HepG2 (cell line): ENCODE data around the gene STX1B. TPM values are rescaled to one million over a fixed set of nuclear protein-coding genes. Genes with fewer than 3 reads are reported as not detected.
A peak's percentile ranks its signal among the peaks of the same experiment; 100 is the strongest.

Source experiments
- CENPBD1 ChIP-seq: sonication (generic); formaldehyde crosslinking; IDR thresholded peaks from 2 replicates; pipeline ENCODE4 v1.8.0; 2022; ENCODE audit warnings: missing genetic modification reagents, low read depth, mild to moderate bottlenecking, borderline replicate concordance
- GABPB1 ChIP-seq: IDR thresholded peaks from 2 replicates; pipeline ENCODE4 v1.6.1; 2016; ENCODE audit warnings: mild to moderate bottlenecking, missing genetic modification reagents, moderate library complexity, missing compliant biosample characterization
- HNF1B ChIP-seq: sonication (generic); formaldehyde crosslinking; IDR thresholded peaks from 2 replicates; pipeline ENCODE4 v1.5.1; 2020; ENCODE audit warnings: mild to moderate bottlenecking, moderate library complexity, missing genetic modification reagents
- MTA1 ChIP-seq: sonication (generic); formaldehyde crosslinking; IDR thresholded peaks from 2 replicates; pipeline ENCODE4 v1.4.0; 2020; ENCODE audit warnings: missing genetic modification reagents, mild to moderate bottlenecking, borderline replicate concordance
- PAF1 ChIP-seq: IDR thresholded peaks from 2 replicates; pipeline ENCODE4 v1.6.1; 2016; ENCODE audit warnings: missing genetic modification reagents, missing compliant biosample characterization
- RARA ChIP-seq: IDR thresholded peaks from 2 replicates; pipeline ENCODE4 v1.6.1; 2016; ENCODE audit warnings: missing genetic modification reagents, missing compliant biosample characterization
- TEAD3 ChIP-seq: optimal IDR thresholded peaks from 2 replicates; pipeline ENCODE3; 2016; ENCODE audit warnings: borderline replicate concordance
- TRAFD1 ChIP-seq: sonication (generic); formaldehyde crosslinking; IDR thresholded peaks from 2 replicates; pipeline ENCODE4 v1.5.1; 2020; ENCODE audit warnings: missing genetic modification reagents, mild to moderate bottlenecking, borderline replicate concordance
- ZNF121 ChIP-seq: sonication (generic); formaldehyde crosslinking; IDR thresholded peaks from 2 replicates; pipeline ENCODE4 v1.5.0; 2020; ENCODE audit warnings: mild to moderate bottlenecking, missing genetic modification reagents
- ZNF160 ChIP-seq: sonication (generic); formaldehyde crosslinking; IDR thresholded peaks from 2 replicates; pipeline ENCODE4 v1.8.0; 2022; ENCODE audit warnings: mild to moderate bottlenecking, inconsistent platforms, missing genetic modification reagents
- ZNF564 ChIP-seq: sonication (generic); formaldehyde crosslinking; IDR thresholded peaks from 2 replicates; pipeline ENCODE4 v1.8.1; 2023; ENCODE audit warnings: mild to moderate bottlenecking, missing genetic modification reagents
- ZNF747 ChIP-seq: sonication (generic); formaldehyde crosslinking; IDR thresholded peaks from 2 replicates; pipeline ENCODE4 v1.8.1; 2023; ENCODE audit warnings: missing genetic modification reagents, mild to moderate bottlenecking, borderline replicate concordance
- ZNF781 ChIP-seq: sonication (generic); formaldehyde crosslinking; IDR thresholded peaks from 2 replicates; pipeline ENCODE4 v1.5.1; 2020; ENCODE audit warnings: borderline replicate concordance, mild to moderate bottlenecking, missing genetic modification reagents; ENCODE audit errors: not compliant biosample characterization
- ZNF878 ChIP-seq: sonication (generic); formaldehyde crosslinking; IDR thresholded peaks from 2 replicates; pipeline ENCODE4 v1.8.1; 2023; ENCODE audit warnings: mild to moderate bottlenecking, missing genetic modification reagents, moderate library complexity
- ZSCAN20 ChIP-seq: sonication (generic); formaldehyde crosslinking; IDR thresholded peaks from 2 replicates; pipeline ENCODE4 v1.4.0; 2020; ENCODE audit warnings: missing genetic modification reagents, mild to moderate bottlenecking, borderline replicate concordance
- polyA plus RNA-seq, 8 experiments: library from polyadenylated mRNA; depleted of rRNA in 3 of 8; stranded (reverse) in 7 of 8; unstranded in 1 of 8; fragments of >200 nt; fragmentation: Illumina TruSeq in 4 of 8; extraction: Trizol in 4 of 8; gene quantifications; 2 replicates each; pipeline versions ENCODE4 v1.2.1 to v1.2.3, GENCODE V29; 2011 to 2016; ENCODE audit warnings: low read depth in 4 of 8, missing spikeins in 1 of 8, mixed read lengths in 1 of 8; ENCODE audit not compliant: insufficient read depth in 1 of 8
- total RNA-seq, 5 experiments: library from RNA; depleted of rRNA; stranded (reverse); fragments of >200 nt; fragmentation: Illumina TruSeq; extraction: Trizol; gene quantifications; 2 replicates each; pipeline ENCODE4 v1.2.3, GENCODE V29; 2016; ENCODE audit warnings: low read depth in 1 of 5
- TF ChIP-seq, protein P1 (sequence below): sonication (generic); formaldehyde crosslinking; IDR thresholded peaks from 2 replicates; pipeline ENCODE4 v1.5.0; 2020; ENCODE audit warnings: mild to moderate bottlenecking, missing genetic modification reagents, borderline replicate concordance
- TF ChIP-seq, protein P2 (sequence below): IDR thresholded peaks from 2 replicates; pipeline ENCODE4 v1.6.1; 2012; ENCODE audit warnings: low read length, improper control_type of control experiment

Gene STX1B
- total and polyA plus RNA-seq, 2 of the 13 experiments (the other 11 are each of a cell fraction or from before 2014, with no cell fraction given) = 2.1 to 3.0 TPM

DNA sequence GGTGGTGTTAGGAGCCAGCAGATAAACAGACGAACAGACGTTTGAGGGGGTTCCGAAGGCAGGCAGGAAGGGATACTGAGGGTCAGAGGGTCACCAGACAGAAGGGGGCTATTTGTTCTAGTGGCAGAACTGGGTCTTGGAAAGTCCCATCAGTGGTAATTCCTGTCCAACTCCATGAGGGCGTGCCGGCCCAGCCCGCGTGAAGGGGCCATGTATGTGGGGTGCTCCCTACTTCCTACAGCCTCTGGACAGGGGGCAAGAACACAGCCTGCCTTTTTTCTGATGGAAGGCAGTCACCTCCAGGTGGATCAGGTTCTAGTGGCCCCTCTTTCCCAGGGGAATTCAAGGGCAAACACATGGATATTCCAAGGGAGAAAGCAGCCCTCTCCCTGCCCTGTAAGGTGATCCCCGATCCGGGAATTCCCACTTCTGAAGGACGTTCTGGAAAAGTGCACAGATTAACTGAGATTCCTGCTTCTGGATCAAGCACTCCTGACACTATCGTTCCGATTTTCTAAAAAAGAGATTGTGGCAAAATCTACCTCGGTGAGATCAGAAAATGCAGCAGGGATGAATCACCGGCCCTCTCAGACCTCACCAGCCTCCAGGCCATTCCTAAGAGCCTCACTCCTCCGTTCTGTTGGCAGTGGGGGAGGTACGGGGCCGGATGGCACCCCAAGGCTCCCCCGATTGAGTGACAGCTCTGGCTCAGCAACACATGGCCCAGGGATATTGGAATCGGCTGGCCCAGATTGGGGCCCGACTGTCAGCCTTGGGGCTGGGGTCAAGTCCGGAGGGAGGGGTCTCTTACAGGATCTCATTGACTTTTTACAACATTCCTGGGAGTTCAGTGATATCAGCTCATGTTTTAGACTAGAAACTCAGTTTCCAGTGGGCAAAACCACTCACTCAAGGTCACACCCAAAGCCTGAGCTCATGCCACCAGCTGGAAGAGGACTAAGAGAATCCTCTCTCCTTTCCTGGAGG, 12.4 kb downstream of the STX1B start (continued):
- TF ChIP-seq, protein P1, sequence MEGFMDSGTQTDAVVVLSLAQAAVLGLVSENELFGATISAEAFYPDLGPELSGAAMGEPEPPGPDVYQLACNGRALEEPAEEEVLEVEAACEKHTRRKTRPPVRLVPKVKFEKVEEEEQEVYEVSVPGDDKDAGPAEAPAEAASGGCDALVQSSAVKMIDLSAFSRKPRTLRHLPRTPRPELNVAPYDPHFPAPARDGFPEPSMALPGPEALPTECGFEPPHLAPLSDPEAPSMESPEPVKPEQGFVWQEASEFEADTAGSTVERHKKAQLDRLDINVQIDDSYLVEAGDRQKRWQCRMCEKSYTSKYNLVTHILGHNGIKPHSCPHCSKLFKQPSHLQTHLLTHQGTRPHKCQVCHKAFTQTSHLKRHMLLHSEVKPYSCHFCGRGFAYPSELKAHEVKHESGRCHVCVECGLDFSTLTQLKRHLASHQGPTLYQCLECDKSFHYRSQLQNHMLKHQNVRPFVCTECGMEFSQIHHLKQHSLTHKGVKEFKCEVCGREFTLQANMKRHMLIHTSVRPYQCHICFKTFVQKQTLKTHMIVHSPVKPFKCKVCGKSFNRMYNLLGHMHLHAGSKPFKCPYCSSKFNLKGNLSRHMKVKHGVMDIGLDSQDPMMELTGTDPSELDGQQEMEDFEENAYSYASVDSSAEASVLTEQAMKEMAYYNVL (CRISPR knock-in tag) = peak; percentile 36; the same call in 1 of the 2 replicates
- 0 out of 2 replicates have a peak, but pooled peaks have one; percentile 77 for TF ChIP-seq PAF1
- peak; percentile 16; the same call in 1 of the 2 replicates for TF ChIP-seq ZNF160 (CRISPR knock-in tag)
- 0 out of 2 replicates have a peak, but pooled peaks have one; percentile 20 for TF ChIP-seq GABPB1
- TF ChIP-seq ZNF121 (CRISPR knock-in tag) = peak; percentile 44; the same call in 1 of the 2 replicates
- TF ChIP-seq ZNF781 = no peak
- TF ChIP-seq TEAD3 (CRISPR knock-in tag) = peak; percentile 46
- TF ChIP-seq RARA (CRISPR knock-in tag) = peak; percentile 24
- 0 out of 2 replicates have a peak, but pooled peaks have one; percentile 19 for TF ChIP-seq HNF1B (CRISPR knock-in tag)
- no peak for TF ChIP-seq TRAFD1
- TF ChIP-seq, protein P2, sequence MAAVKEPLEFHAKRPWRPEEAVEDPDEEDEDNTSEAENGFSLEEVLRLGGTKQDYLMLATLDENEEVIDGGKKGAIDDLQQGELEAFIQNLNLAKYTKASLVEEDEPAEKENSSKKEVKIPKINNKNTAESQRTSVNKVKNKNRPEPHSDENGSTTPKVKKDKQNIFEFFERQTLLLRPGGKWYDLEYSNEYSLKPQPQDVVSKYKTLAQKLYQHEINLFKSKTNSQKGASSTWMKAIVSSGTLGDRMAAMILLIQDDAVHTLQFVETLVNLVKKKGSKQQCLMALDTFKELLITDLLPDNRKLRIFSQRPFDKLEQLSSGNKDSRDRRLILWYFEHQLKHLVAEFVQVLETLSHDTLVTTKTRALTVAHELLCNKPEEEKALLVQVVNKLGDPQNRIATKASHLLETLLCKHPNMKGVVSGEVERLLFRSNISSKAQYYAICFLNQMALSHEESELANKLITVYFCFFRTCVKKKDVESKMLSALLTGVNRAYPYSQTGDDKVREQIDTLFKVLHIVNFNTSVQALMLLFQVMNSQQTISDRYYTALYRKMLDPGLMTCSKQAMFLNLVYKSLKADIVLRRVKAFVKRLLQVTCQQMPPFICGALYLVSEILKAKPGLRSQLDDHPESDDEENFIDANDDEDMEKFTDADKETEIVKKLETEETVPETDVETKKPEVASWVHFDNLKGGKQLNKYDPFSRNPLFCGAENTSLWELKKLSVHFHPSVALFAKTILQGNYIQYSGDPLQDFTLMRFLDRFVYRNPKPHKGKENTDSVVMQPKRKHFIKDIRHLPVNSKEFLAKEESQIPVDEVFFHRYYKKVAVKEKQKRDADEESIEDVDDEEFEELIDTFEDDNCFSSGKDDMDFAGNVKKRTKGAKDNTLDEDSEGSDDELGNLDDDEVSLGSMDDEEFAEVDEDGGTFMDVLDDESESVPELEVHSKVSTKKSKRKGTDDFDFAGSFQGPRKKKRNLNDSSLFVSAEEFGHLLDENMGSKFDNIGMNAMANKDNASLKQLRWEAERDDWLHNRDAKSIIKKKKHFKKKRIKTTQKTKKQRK = no peak
- no peak for TF ChIP-seq ZSCAN20 (CRISPR knock-in tag)
- no peak for TF ChIP-seq CENPBD1 (CRISPR knock-in tag)
- no peak for TF ChIP-seq ZNF878 (CRISPR knock-in tag)
- TF ChIP-seq ZNF564 (CRISPR knock-in tag) = peak; percentile 49; the same call in 1 of the 2 replicates
- 0 out of 2 replicates have a peak, but pooled peaks have one; percentile 22 for TF ChIP-seq MTA1 (CRISPR knock-in tag)
- peak; percentile 48; the same call in 1 of the 2 replicates for TF ChIP-seq ZNF747 (CRISPR knock-in tag)
